GM19395 (cell line): ENCODE results near the gene GNG14.
"Not testable (repeated sequence)": the region's sequence is repeated elsewhere in the genome, so short reads cannot be mapped to it uniquely, and the experiment has no call there.

ENCODE experiments used
- ATAC-seq: cut with Tn5 transposase; IDR thresholded peaks from one replicate; pipeline ENCODE4 v1.9.1; 2021; ENCODE audit warnings: mild to moderate bottlenecking, moderate library complexity; ENCODE audit not compliant: unreplicated experiment

GNG14 gene

DNA sequence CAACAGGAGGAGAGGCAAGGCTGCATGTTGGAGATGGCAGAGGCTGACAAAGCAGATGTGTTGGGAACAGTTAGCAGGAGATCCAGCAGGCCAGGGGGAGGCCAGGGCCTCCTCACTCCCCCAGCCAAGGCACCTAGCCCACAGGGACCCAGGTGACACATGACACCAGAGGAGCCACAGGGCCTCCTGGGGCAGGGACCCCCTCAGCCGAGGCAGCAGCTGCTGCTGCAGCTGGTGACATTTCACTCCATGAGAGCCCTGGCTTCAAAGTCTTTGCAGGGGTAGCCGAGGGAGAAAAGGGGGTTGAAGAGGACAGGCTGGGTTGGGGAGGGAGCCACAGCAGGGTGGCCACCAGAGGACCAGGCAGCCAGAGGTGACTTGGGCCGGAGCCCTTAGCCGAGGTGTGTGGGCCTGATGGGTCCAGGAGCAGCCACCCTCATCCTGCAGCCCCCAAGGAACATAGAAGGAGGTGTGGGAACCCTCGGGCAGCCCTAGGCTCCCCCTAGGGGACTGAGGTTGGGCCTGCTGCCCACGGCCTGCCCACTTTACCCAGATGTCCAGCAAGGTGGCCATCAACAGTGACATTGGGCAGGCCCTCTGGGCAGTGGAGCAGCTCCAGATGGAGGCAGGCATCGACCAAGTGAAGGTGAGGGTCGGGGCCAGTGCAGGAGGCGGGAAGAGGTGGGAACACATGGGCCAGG lies at the start of gene GNG14:
GNG14 (plus strand) TSS at position 503 of the 701 bp plus-strand sequence; CDS start at position 554, 51 bp downstream.
- ATAC-seq, result no peak

DNA sequence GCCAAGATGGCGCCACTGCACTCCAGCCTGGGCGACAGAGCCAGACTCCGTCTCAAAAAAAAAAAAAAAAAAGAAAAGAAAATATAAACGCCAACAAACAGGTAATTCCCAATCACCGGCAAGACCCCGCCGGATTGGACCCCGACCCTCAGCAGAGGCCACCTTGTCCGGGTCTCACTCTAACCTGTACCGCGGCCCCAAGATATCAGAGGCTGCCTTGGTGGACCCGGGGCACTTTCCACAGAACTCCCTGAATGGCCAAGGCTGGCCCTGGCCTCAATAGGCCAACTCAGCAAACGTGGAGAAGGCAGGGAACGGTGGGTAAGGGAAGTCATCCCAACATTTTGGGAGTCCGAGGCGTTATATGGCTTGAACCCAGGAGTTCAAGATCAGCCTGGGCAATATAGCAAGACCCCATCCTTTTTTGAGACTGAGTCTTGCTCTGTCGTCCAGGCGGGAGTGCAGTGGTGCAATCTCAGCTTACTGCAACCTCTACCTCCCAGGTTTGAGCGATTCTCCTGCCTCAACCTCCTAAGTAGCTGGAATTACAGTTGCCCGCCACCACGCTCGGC lies 49.1 kb upstream of the GNG14 start:
- no peak for ATAC-seq

DNA sequence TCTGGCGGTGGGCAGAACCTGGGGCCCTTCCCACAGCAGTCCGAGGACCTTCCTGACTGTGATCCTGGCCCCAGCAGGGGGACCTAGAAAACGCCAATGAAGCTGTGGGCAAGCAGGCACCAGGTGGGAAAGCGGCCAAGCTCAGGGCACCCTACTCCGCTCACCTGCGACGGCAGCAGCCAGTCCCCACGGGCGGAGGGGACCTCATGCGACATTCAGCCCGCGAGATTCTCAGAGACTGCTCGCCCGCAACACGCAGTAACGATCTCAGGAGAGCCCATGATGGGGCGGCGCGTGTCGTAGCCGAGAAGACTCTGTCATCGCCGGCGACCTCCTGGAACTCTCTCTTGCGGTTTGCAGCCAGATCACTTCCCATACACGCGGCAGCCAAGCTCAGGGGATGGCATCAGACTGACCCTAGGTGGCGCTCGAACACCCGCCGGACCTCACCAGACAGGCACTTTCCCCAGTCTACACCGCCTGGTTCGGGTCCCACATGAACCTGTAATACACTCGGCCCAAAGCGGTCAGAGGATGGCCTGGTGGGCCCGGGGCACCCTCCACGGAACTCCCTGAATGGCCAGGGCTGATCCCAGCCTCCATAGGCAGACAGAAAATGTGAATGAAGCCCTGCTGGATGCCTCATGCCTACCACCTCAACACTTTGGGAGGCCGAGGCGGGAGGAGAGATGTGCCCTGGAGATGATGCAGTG lies 47.7 kb upstream of the GNG14 start:
- no peak for ATAC-seq

DNA sequence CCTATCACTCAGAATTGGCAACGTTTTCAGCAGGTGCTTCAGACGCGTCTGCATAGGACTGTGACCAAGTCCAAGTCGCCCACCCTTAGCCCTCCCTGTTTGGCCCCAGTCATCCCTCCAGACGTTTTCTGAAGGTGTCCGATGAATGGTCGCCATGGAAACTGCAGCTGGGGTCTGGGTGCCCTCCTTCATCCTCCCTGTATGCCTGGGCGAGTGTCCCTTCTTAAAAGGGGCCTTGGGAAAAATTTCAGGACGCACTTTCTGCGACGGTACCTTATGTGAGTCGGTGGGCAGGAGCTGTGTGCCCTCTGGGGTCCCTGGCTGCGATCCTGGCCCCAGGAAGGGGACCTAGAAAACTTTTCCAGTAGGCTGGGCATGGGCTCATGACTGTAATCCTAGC lies 46.3 kb upstream of the GNG14 start:
- ATAC-seq, result no peak

DNA sequence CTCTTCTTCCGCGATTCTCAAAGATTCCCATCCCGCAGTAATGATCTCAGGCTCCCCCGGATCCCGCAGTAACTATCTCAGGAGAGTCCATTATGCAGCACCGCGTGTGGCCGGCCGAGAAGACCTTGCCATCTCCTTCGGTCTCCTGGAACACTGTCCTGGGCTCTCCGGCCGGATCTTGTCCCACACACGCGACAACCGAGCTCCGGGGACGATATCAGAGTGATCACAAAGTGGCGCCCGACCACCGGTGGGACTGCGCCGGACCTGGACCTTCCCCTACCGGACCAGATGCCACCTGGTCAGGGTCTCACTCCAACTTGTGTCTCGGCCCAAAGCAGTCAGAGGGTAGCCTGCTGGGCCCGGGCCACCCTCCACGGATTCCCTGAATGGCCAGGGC lies 45.3 kb upstream of the GNG14 start:
- ATAC-seq, result no peak

DNA sequence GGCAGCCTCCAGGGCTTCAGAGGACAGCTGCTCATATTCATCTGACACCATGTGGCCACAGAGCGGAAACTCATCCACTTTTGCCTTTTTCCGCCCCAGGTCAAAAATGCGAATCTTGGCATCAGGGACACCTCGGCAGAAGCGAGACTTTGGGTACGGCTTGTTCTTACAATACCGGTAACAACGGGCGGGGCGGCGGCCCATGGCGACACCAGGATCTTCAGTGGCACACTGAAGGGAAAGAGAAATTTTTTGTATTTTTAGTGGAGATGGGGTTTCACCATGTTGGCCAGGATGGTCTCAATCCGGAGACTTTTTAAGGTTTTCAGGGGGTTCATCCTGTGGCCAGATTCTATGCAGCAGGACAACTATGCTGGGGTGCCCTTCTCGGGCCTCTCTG lies 44.1 kb upstream of the GNG14 start:
- not testable (repeated sequence) for ATAC-seq

DNA sequence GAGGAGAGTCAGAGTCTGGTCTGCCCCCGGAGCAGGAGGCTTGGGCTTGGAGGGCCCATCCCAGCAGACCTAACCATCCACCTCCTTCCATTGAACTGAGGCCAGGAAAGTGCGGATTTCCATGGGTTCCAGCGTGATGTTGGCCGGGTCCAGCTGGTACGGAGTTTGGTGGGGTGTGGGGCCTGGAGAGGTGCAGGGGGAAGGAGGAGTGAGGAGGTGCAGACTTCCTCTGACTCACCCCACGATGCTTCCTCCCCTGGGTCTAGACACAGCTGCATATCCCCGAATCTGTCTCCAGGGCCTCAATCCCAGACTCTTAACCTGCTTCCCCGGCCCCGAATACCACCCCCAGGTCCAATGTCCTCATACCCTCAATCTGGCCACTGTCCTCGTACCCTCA lies 41.2 kb upstream of the GNG14 start:
- no peak for ATAC-seq

DNA sequence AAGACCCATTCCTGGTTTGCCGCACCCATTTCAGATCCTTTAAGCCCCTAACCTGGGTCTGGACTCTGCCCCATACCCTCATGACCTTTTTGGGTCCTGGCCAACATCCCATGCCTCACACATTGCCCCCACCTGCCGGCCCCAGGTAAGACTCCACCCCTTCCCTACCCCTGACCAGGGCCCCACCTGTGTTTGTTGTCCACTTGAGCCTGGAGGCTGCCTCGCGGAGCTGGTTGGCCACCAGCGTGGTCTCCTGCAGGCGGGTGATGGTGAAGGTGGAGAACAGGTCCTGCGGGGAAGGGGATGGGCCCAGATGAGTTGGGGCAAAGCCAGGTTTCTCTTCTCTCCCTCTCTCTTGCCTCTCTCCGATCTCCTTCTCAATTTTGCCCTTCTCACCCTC lies 40.8 kb upstream of the GNG14 start:
- ATAC-seq, result no peak

DNA sequence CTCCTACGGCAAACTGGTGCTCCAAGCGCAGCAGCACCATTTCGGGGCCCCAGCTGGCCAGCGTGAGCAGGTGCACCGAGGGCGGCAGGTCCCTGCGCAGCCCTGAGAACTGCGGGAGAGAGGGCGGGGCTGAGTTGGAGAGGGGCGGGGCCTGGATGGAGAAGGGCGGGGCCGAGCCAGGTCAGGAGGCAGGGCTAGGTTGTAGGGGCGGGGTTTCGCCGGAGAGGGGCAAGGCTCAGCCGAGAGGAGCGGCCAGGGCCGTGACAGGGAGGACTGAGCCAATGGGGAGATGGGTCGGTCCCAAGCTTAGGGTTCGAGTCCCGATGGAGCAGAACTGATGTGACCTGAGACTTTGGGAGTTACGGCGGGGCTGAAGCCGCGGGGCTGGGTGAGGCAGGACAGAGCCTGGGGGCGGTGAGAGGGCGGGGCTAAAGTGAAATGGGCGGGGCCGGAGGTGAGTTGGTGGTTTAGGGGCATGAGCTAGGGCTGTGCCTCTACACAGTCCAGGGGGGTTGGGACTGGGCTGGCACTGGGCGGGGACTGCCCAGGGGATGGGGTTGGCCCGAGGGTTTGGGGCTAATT lies 40.2 kb upstream of the GNG14 start:
- ATAC-seq, result no peak

DNA sequence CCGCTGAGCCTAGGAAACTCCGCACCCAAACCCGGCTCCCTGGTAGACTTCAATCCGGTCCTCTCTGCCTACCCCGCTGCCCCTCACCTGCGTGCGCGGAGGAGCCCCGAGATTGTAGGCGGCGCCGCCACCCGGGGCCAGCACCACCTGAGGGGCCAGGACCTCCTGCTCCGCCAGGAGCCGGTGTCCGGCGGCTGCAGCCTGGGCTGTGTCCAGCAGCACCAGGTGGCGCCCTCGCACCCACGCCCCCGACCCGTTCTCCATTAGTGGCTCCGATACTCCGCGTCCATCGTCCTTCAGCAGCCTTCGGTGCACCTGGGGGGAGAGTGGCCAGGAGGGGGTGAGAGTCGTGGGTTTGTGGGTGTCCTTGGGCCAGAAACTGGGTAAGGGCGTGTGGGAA lies 39.7 kb upstream of the GNG14 start:
- ATAC-seq, result no peak

DNA sequence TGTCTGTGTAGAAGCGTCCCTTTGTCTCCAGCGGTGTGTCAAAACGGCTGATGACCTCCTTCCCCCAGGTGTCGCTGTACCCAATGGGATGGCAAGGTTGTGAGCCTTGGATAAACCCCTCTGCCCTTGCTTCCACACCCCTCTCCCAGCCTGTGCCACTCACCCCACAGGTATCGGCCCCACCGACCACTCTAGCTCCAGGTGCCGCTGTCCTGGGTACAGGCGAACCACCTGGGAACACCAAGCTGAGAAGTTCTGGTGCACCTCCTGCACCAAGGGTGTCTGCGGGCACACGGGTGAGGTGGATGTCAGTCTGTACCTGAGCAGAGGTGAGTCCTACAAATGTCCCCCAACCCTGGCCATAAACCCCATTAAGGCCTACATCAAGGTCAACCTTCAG lies 37.9 kb upstream of the GNG14 start:
- no peak for ATAC-seq

DNA sequence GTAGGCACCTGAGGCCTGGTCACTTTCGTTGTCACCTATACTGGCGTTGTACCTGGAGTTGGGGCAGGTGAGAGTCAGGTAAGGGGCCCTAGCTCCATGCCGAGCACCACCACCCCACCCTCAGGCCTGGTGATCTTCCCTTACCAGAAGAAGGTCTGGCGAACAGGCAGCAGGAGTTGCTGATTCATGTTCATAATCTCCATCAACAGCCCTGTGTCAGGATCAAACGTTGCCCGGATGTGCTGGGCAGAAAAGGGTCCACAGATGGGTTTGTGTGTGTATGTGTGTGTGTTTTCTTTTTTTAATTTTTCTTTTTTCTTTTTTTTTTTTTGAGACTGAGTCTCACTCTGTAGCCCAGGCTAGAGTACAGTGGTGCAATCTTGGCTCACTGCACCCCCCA lies 35.6 kb upstream of the GNG14 start:
- ATAC-seq, result no peak

DNA sequence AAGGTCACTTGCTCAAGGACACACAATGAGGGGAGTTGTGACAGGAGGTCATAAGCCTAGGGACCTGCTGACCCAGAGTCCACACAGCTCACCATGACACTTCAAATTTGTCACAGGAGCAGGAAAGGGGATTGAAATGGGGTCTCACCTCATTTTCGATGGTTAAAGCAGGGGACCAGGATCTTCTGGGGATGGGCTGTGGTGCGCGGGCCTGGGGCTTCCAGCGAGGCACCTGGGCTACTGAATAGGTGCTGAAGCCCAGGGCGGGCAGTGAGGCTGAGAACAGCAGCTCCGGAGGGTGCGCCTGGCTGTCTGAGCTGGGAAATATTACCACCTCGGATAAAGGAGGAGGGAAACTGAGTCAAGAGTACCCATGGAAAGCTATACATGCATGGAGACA lies 32.3 kb upstream of the GNG14 start:
- no peak for ATAC-seq

DNA sequence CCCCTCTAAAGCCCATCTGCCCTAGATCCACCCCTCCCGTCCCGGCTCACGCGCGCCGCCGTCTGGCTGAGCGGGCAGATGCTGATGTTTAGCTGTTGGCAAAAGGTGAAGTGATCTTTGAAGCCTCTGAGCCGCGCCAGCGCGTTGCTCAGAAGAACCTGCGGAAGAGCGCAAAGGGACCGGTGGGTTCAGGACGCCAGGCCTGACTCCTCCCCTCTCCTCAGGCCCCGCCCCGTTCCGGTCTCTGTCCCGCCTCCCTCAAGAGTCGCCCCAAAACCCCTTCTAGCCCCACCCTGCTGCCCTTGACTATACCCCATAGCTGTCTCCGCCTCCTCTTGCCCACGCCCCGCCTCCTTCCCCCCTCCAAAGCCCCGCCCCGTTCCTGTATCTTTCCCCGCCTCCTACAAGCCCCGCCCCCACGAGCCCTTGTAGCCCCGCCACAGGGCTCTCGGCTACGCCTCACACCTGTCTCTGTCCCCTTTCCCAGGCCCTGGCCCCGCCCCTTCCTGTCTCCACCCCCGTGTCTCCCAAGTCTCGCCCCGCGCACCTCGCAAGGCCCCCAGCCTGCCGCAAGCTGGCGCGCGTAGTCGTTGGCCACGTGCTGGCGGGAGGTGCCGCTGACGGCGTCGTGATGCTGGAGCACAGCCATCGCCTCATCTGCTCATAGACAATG lies 30.8 kb upstream of the GNG14 start:
- no peak for ATAC-seq

DNA sequence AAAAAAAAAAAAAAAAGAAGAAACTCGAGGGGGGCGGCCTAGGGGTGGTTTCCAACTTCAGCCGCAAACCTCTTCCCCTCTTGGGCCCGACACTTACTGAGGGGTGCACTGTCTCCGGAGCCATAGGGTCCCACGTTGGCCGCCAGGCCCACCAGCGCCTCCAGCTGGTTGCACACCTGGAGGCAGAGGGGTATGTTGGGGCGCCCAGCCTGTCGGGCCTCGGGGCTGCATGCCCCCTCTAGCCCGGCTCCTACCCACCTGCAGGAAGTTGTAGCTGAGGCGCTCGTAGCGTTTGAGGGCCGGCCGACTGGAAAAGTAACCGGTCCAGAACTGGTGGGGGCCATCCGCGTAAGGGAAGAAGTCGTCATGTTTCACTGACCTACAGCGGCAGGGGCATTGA lies 29.8 kb upstream of the GNG14 start:
- no peak for ATAC-seq

DNA sequence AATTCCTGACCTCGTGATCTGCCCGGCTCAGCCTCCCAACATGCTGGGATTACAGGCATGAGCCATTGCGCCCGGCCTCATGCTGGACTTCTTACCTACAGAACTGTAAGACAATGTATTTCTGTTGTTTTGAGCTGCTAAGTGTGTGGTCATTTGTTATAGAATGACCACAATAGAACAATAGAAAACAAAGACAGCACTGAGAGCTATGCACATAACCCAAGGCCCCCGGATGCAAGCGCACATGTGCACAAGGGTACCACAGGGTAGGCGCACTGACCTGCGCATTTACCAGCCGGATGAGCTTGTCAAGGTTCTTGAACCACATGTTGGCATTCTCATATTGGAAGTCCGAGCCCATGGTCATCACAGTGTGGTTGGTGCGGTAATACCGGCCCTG lies 26.8 kb upstream of the GNG14 start:
- ATAC-seq, result no peak

DNA sequence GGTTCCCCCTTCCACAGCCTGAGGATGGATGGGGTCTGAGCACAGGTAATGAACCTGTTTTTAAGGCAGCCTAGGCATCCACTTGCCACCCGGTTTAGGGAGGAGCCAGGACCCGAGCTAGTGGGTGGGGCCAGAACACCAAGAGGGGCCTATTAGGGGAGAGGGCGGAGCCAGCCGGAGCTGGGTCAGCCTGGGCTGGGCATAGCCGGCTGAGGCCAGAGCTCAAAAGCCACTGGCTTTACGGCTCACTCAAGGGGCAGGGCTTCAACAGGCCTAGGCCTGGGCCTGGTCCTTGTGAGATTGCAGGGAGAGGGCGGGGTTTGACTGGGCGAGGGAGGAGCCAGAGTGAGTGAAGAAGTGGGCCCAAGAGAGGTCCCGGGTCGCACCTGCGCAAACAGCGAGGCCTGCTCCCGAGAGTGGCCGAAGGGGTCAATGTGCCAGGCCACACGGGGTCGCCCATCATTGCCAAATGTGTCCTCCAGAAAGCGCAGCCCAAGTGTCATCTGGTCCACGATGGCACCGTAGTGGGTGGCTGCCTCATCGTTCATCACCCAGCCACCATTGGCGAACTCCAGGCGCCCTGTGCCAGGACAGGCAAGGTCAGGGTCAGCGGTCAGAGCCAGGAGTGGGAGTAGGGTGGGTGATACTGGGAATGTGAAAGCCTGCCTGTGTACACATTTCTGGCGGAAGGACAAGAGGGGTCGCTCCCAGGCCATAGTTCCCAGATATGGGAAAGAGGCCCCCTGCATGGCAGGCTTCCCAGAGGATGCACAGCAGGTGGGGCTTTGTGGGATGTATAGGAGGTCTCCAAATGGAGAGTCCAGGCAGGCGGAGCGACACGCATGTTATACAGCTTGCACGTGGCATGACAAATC lies 23.2 kb upstream of the GNG14 start:
- no peak for ATAC-seq

DNA sequence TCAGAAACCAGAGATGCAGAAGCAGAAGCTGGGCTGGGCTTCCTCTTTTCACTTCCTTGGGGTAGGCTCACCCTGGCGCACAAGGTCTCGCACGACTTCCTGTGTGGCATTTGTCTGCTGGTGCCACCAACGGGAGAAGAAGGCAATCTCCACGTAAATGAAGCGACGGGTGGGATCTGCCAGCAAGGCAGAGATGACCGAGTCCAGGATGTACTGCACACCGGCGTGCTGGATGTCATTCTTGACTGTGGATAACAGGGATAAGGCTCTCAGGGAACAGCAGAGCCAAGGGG lies 22.6 kb upstream of the GNG14 start:
- ATAC-seq, result no peak

DNA sequence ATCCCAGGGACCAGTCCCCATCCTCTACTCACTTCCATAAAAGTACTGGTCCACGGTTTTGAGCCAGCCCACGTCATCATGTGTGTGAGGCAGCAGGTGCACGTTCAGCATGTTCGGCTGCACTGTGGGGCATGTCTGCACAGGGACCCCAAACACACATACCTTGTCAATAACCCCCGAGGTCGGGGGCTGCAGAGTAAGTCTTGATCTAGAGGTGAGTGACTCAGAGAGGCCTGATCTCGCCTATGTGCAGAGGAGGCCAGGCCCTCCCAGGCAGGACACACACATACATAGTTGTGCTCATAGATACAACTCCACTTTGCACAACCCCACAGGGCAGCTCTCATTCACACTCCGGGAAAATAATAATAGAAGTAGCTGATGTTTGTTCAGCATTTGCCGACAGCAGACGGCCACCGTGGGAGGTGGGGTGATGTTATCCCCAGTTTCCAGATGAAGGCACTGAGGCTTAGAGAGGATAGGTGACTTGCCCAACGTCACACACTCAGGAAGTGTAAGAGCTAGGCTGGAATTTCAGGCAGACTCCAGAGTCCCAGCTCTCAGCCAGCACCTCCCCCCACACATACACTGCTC lies 22.0 kb upstream of the GNG14 start:
- ATAC-seq, result no peak

DNA sequence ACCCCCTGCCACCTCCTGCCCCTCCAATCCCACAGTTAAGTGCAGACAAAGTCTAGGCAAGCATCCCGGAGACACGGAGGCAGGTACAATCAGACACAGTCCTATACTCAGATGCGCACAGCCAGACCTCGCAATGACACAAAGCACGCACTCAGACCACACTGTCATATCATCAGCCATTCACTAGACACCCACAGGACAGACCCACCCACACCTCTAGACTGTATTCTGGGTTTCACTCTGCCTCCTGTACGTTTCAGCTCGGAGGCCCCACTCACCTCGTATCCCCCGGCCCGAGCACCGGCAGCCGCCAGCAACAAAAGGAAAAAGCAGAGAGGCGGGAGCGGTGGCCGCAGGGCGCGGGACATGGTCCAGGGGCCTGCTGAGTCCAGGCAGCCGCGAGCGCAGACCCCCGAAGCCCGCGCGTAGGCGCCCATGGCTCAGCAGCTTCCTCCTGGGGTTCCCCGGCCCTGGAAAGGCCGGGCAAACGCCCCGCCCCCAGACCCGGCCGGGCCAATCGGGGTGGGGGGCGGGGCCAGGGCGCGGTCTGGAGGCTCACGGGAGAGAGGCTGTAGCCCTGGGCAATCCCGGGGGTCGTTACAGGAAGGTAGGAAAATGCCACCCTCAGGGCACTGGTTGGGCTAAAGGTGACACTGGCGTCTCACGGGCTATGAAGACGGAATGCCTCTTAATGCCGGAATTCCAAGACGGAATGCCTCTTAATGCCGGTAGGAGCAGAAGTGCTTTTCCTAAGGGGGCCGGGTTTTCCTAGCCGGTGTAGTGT lies 21.3 kb upstream of the GNG14 start, which contains the start of the genes MAN2B1 and WDR83:
MAN2B1 (minus strand) TSS at position 478 of the 784 bp plus-strand sequence; CDS start at position 437, 41 bp downstream.
WDR83 (plus strand) TSS at position 543 of the 784 bp plus-strand sequence. CDS start 2,984 bp downstream, outside the sequence.
- ATAC-seq, result no peak
